ENCODE data around the gene BEST4. TPM values are rescaled to one million over a fixed set of nuclear protein-coding genes. Genes with fewer than 3 reads are reported as not detected.

The BEST4 gene
- total and polyA plus RNA-seq, 2 of the 13 experiments (the other 11 are each of a cell fraction or from before 2014, with no cell fraction given) = 0.77 to 1.4 TPM

DNA sequence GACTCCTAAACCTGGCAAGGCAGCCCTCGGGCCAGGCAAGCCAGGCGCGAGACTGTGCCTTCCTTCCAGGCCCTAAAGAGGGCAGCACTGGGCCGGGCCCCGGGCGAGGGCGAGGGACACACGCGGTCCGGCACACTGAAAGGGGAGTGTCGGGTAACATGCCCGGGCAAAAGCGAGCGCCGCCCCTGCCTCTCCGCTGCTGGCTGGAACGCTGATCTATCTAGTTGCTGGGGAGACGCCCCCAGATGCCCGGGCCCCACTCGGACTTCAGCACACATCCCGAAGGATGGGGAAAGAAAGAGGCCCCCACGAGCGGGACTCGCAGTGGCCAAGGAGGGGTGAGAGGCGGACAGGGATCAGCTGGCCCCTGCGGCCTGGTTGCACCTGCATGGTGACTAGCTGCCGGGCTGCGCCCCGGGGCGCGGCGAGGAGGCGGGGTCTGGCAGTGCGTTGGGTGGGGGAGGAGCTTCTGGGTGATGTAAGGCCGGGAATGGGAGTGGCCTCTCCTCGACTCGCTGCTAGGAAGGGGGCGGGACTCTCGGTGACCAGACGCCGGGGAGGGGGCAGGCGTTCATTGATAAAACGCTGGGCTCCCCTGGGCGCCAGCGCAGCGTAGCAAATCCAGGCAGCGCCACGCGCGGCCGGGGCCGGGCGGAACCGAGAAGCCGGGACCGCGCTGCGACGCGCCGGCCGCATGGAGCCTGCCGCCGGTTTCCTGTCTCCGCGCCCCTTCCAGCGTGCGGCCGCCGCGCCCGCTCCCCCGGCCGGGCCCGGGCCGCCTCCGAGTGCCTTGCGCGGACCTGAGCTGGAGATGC, 12.0 kb upstream of the BEST4 start, which contains the start of gene PLK3 (continued):
- TF ChIP-seq, protein P1, sequence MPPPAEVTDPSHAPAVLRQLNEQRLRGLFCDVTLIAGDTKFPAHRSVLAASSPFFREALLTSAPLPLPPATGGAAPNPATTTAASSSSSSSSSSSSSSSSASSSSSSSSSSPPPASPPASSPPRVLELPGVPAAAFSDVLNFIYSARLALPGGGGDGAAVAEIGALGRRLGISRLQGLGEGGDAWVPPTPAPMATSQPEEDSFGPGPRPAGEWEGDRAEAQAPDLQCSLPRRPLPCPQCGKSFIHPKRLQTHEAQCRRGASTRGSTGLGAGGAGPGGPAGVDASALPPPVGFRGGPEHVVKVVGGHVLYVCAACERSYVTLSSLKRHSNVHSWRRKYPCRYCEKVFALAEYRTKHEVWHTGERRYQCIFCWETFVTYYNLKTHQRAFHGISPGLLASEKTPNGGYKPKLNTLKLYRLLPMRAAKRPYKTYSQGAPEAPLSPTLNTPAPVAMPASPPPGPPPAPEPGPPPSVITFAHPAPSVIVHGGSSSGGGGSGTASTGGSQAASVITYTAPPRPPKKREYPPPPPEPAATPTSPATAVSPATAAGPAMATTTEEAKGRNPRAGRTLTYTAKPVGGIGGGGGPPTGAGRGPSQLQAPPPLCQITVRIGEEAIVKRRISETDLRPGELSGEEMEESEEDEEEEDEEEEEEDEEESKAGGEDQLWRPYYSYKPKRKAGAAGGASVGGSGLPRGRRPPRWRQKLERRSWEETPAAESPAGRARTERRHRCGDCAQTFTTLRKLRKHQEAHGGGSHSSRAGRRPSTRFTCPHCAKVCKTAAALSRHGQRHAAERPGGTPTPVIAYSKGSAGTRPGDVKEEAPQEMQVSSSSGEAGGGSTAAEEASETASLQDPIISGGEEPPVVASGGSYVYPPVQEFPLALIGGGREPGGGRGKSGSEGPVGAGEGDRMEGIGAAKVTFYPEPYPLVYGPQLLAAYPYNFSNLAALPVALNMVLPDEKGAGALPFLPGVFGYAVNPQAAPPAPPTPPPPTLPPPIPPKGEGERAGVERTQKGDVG (CRISPR knock-in tag; IDR thresholded peaks at IDR 0.05; ENCODE audit: borderline replicate concordance) = peak; percentile 90; the same call in 1 of the 2 replicates
- TF ChIP-seq XRCC5 (optimal IDR thresholded peaks at IDR 0.05; ENCODE audit: low read length) = peak; percentile 78
- TF ChIP-seq, protein P2, sequence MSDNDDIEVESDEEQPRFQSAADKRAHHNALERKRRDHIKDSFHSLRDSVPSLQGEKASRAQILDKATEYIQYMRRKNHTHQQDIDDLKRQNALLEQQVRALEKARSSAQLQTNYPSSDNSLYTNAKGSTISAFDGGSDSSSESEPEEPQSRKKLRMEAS (IDR thresholded peaks at IDR 0.05) = peak; percentile 98
- TF ChIP-seq, protein P3, sequence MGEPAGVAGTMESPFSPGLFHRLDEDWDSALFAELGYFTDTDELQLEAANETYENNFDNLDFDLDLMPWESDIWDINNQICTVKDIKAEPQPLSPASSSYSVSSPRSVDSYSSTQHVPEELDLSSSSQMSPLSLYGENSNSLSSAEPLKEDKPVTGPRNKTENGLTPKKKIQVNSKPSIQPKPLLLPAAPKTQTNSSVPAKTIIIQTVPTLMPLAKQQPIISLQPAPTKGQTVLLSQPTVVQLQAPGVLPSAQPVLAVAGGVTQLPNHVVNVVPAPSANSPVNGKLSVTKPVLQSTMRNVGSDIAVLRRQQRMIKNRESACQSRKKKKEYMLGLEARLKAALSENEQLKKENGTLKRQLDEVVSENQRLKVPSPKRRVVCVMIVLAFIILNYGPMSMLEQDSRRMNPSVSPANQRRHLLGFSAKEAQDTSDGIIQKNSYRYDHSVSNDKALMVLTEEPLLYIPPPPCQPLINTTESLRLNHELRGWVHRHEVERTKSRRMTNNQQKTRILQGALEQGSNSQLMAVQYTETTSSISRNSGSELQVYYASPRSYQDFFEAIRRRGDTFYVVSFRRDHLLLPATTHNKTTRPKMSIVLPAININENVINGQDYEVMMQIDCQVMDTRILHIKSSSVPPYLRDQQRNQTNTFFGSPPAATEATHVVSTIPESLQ (CRISPR knock-in tag; conservative IDR thresholded peaks at IDR 0.05) = 0 out of 2 replicates have a peak, but pooled peaks have one; percentile 33
- TF ChIP-seq, protein P4, sequence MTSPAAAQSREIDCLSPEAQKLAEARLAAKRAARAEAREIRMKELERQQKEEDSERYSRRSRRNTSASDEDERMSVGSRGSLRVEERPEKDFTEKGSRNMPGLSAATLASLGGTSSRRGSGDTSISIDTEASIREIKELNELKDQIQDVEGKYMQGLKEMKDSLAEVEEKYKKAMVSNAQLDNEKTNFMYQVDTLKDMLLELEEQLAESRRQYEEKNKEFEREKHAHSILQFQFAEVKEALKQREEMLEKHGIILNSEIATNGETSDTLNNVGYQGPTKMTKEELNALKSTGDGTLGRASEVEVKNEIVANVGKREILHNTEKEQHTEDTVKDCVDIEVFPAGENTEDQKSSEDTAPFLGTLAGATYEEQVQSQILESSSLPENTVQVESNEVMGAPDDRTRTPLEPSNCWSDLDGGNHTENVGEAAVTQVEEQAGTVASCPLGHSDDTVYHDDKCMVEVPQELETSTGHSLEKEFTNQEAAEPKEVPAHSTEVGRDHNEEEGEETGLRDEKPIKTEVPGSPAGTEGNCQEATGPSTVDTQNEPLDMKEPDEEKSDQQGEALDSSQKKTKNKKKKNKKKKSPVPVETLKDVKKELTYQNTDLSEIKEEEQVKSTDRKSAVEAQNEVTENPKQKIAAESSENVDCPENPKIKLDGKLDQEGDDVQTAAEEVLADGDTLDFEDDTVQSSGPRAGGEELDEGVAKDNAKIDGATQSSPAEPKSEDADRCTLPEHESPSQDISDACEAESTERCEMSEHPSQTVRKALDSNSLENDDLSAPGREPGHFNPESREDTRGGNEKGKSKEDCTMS (CRISPR knock-in tag; conservative IDR thresholded peaks at IDR 0.05) = no peak
- peak; percentile 4; the same call in 1 of the 2 replicates for TF ChIP-seq NCOA1 (CRISPR knock-in tag; IDR thresholded peaks at IDR 0.05)
- TF ChIP-seq ZNF788 (CRISPR knock-in tag; IDR thresholded peaks at IDR 0.05; ENCODE audit: borderline replicate concordance) = peak; percentile 73; the same call in 1 of the 2 replicates
- TF ChIP-seq, protein P5, sequence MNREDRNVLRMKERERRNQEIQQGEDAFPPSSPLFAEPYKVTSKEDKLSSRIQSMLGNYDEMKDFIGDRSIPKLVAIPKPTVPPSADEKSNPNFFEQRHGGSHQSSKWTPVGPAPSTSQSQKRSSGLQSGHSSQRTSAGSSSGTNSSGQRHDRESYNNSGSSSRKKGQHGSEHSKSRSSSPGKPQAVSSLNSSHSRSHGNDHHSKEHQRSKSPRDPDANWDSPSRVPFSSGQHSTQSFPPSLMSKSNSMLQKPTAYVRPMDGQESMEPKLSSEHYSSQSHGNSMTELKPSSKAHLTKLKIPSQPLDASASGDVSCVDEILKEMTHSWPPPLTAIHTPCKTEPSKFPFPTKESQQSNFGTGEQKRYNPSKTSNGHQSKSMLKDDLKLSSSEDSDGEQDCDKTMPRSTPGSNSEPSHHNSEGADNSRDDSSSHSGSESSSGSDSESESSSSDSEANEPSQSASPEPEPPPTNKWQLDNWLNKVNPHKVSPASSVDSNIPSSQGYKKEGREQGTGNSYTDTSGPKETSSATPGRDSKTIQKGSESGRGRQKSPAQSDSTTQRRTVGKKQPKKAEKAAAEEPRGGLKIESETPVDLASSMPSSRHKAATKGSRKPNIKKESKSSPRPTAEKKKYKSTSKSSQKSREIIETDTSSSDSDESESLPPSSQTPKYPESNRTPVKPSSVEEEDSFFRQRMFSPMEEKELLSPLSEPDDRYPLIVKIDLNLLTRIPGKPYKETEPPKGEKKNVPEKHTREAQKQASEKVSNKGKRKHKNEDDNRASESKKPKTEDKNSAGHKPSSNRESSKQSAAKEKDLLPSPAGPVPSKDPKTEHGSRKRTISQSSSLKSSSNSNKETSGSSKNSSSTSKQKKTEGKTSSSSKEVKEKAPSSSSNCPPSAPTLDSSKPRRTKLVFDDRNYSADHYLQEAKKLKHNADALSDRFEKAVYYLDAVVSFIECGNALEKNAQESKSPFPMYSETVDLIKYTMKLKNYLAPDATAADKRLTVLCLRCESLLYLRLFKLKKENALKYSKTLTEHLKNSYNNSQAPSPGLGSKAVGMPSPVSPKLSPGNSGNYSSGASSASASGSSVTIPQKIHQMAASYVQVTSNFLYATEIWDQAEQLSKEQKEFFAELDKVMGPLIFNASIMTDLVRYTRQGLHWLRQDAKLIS (CRISPR knock-in tag; IDR thresholded peaks at IDR 0.05) = no peak
- TF ChIP-seq ZNF83 (CRISPR knock-in tag; IDR thresholded peaks at IDR 0.05; ENCODE audit: borderline replicate concordance) = peak; percentile 80; the same call in 1 of the 2 replicates
- TF ChIP-seq ZNF329 (CRISPR knock-in tag; IDR thresholded peaks at IDR 0.05; ENCODE audit: low read depth) = no peak
- peak; percentile 71; the same call in 1 of the 2 replicates for TF ChIP-seq ZNF205 (CRISPR knock-in tag; IDR thresholded peaks at IDR 0.05)
- peak; percentile 48; the same call in 1 of the 2 replicates for TF ChIP-seq PITX1 (CRISPR knock-in tag; IDR thresholded peaks at IDR 0.05)
- TF ChIP-seq MZF1 (CRISPR knock-in tag; IDR thresholded peaks at IDR 0.05; ENCODE audit: borderline replicate concordance) = no peak
- TF ChIP-seq RARG (CRISPR knock-in tag; IDR thresholded peaks at IDR 0.05; ENCODE audit: low read depth) = no peak

Data from HepG2 (cell line).